Measurements from ENCODE around the gene ITPR1.

Gene ITPR1

DNA sequence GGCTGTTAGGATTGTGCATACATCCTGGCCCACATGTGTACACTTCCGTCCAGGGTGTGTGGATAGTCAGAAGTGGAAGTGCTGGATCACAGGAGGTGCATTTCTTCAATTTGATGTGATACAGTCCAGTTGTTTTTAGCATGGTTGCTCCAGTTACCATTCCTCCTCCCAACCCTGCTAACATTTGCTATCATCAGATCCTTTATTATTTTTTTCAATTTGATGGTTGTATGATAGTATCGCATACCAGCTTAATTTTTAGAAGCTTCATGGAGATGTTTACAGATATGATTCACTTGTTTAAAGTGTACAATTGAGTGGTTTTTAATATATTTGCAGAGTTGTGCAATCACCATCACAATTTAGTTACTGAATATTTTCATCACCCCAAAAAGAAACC is 202.7 kb downstream of the ITPR1 start:
- ATAC-seq = no peak
- no peak for TF ChIP-seq TOX (CRISPR knock-in tag; IDR thresholded peaks at IDR 0.05; ENCODE audit: borderline replicate concordance)
- TF ChIP-seq ESRRG (CRISPR knock-in tag; IDR thresholded peaks at IDR 0.05) = no peak
- TF ChIP-seq CSDC2 (CRISPR knock-in tag; IDR thresholded peaks at IDR 0.05) = no peak
- TF ChIP-seq, protein P1, sequence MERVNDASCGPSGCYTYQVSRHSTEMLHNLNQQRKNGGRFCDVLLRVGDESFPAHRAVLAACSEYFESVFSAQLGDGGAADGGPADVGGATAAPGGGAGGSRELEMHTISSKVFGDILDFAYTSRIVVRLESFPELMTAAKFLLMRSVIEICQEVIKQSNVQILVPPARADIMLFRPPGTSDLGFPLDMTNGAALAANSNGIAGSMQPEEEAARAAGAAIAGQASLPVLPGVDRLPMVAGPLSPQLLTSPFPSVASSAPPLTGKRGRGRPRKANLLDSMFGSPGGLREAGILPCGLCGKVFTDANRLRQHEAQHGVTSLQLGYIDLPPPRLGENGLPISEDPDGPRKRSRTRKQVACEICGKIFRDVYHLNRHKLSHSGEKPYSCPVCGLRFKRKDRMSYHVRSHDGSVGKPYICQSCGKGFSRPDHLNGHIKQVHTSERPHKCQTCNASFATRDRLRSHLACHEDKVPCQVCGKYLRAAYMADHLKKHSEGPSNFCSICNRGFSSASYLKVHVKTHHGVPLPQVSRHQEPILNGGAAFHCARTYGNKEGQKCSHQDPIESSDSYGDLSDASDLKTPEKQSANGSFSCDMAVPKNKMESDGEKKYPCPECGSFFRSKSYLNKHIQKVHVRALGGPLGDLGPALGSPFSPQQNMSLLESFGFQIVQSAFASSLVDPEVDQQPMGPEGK (CRISPR knock-in tag; IDR thresholded peaks at IDR 0.05; ENCODE audit: borderline replicate concordance) = no peak
- no peak for TF ChIP-seq PPARA (CRISPR knock-in tag; IDR thresholded peaks at IDR 0.05; ENCODE audit: borderline replicate concordance)
- TF ChIP-seq ZC3H10 (CRISPR knock-in tag; IDR thresholded peaks at IDR 0.05) = no peak
- no peak for TF ChIP-seq GLIS3 (CRISPR knock-in tag; IDR thresholded peaks at IDR 0.05)
- TF ChIP-seq BACH2 (CRISPR knock-in tag; IDR thresholded peaks at IDR 0.05; ENCODE audit: borderline replicate concordance) = no peak
- no peak for TF ChIP-seq SNAI2 (CRISPR knock-in tag; IDR thresholded peaks at IDR 0.05)
- no peak for TF ChIP-seq TCF4 (CRISPR knock-in tag; IDR thresholded peaks at IDR 0.05; ENCODE audit: borderline replicate concordance)
- TF ChIP-seq RARB (CRISPR knock-in tag; IDR thresholded peaks at IDR 0.05) = no peak
- no peak for TF ChIP-seq ZNF565 (CRISPR knock-in tag; conservative IDR thresholded peaks at IDR 0.05; ENCODE audit: low read depth)
- no peak for TF ChIP-seq ISL1 (CRISPR knock-in tag; IDR thresholded peaks at IDR 0.05)
- TF ChIP-seq ZFP3 (CRISPR knock-in tag; IDR thresholded peaks at IDR 0.05) = no peak
- TF ChIP-seq, protein P2, sequence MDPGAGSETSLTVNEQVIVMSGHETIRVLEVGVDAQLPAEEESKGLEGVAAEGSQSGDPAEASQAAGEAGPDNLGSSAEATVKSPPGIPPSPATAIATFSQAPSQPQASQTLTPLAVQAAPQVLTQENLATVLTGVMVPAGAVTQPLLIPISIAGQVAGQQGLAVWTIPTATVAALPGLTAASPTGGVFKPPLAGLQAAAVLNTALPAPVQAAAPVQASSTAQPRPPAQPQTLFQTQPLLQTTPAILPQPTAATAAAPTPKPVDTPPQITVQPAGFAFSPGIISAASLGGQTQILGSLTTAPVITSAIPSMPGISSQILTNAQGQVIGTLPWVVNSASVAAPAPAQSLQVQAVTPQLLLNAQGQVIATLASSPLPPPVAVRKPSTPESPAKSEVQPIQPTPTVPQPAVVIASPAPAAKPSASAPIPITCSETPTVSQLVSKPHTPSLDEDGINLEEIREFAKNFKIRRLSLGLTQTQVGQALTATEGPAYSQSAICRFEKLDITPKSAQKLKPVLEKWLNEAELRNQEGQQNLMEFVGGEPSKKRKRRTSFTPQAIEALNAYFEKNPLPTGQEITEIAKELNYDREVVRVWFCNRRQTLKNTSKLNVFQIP (CRISPR knock-in tag; IDR thresholded peaks at IDR 0.05; ENCODE audit: borderline replicate concordance, low read depth) = no peak
- no peak for TF ChIP-seq ARNTL (CRISPR knock-in tag; IDR thresholded peaks at IDR 0.05; ENCODE audit: borderline replicate concordance, low read depth)

DNA sequence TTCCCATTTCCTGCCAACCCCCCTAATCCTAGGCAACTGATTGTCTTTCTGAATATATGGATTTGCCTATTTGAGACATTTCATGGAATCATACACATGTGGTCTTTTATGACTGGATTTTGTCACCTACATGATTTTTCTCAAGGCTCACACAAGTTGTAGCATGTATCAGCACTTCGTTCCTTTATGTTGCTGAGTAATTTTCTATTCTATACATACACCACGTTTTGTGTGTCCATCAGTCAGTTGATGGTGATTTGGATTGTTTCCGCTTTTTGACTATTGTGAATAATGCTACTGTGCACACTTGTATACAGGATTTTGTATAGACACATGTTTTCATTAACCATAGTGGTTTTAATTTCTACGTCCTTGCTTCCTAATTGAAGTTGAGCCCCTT is 203.1 kb downstream of the ITPR1 start:
- TF ChIP-seq, protein P3, sequence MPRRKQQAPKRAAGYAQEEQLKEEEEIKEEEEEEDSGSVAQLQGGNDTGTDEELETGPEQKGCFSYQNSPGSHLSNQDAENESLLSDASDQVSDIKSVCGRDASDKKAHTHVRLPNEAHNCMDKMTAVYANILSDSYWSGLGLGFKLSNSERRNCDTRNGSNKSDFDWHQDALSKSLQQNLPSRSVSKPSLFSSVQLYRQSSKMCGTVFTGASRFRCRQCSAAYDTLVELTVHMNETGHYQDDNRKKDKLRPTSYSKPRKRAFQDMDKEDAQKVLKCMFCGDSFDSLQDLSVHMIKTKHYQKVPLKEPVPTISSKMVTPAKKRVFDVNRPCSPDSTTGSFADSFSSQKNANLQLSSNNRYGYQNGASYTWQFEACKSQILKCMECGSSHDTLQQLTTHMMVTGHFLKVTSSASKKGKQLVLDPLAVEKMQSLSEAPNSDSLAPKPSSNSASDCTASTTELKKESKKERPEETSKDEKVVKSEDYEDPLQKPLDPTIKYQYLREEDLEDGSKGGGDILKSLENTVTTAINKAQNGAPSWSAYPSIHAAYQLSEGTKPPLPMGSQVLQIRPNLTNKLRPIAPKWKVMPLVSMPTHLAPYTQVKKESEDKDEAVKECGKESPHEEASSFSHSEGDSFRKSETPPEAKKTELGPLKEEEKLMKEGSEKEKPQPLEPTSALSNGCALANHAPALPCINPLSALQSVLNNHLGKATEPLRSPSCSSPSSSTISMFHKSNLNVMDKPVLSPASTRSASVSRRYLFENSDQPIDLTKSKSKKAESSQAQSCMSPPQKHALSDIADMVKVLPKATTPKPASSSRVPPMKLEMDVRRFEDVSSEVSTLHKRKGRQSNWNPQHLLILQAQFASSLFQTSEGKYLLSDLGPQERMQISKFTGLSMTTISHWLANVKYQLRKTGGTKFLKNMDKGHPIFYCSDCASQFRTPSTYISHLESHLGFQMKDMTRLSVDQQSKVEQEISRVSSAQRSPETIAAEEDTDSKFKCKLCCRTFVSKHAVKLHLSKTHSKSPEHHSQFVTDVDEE (CRISPR knock-in tag; IDR thresholded peaks at IDR 0.05) = no peak
- TF ChIP-seq GLIS3 (CRISPR knock-in tag; IDR thresholded peaks at IDR 0.05) = no peak
- no peak for TF ChIP-seq ISL1 (CRISPR knock-in tag; IDR thresholded peaks at IDR 0.05)
- TF ChIP-seq PPARA (CRISPR knock-in tag; IDR thresholded peaks at IDR 0.05; ENCODE audit: borderline replicate concordance) = no peak
- TF ChIP-seq TOX (CRISPR knock-in tag; IDR thresholded peaks at IDR 0.05; ENCODE audit: borderline replicate concordance) = no peak
- no peak for TF ChIP-seq OSR1 (CRISPR knock-in tag; IDR thresholded peaks at IDR 0.05)
- no peak for TF ChIP-seq ARNTL (CRISPR knock-in tag; IDR thresholded peaks at IDR 0.05; ENCODE audit: borderline replicate concordance, low read depth)
- no peak for TF ChIP-seq ZFP30 (CRISPR knock-in tag; IDR thresholded peaks at IDR 0.05)
- TF ChIP-seq ZNF565 (CRISPR knock-in tag; conservative IDR thresholded peaks at IDR 0.05; ENCODE audit: low read depth) = no peak
- TF ChIP-seq, protein P4, sequence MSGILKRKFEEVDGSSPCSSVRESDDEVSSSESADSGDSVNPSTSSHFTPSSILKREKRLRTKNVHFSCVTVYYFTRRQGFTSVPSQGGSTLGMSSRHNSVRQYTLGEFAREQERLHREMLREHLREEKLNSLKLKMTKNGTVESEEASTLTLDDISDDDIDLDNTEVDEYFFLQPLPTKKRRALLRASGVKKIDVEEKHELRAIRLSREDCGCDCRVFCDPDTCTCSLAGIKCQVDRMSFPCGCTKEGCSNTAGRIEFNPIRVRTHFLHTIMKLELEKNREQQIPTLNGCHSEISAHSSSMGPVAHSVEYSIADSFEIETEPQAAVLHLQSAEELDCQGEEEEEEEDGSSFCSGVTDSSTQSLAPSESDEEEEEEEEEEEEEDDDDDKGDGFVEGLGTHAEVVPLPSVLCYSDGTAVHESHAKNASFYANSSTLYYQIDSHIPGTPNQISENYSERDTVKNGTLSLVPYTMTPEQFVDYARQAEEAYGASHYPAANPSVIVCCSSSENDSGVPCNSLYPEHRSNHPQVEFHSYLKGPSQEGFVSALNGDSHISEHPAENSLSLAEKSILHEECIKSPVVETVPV (CRISPR knock-in tag; IDR thresholded peaks at IDR 0.05) = no peak
- TF ChIP-seq ZC3H10 (CRISPR knock-in tag; IDR thresholded peaks at IDR 0.05) = no peak
- no peak for TF ChIP-seq ZNF70 (CRISPR knock-in tag; IDR thresholded peaks at IDR 0.05)
- no peak for TF ChIP-seq CSDC2 (CRISPR knock-in tag; IDR thresholded peaks at IDR 0.05)
- TF ChIP-seq, protein P1 (CRISPR knock-in tag; IDR thresholded peaks at IDR 0.05; ENCODE audit: borderline replicate concordance) = no peak
- ATAC-seq = no peak

Data from SK-N-SH treated with all-trans-retinoic acid at 6 μM for 48 hours (cell line).